Lower leg skin (tissue), 4 donors: Measurements from ENCODE around the gene ZNF768. TPM values are rescaled to one million over a fixed set of nuclear protein-coding genes. Genes with fewer than 3 reads are reported as not detected.

Source experiments
- DNase-seq, 2 donors: peaks; one replicate each; pipeline ENCODE4 v3.0.0-alpha.2; 2019; ENCODE audit warnings: low spot score in 2 of 2
- H3K4me3 ChIP-seq: fragments of 200-600 bp; sonication (generic); 2 replicates; pipeline ENCODE4 v1.5.1; 2017; ENCODE audit warnings: mild to moderate bottlenecking, low read depth; ENCODE audit not compliant: poor library complexity, severe bottlenecking
- POLR2A ChIP-seq, 2 donors: fragments of 450-650 bp; IDR thresholded peaks; one replicate each; pipeline ENCODE4 v1.6.1; 2016 to 2017; ENCODE audit warnings: antibody characterized with exemption in 2 of 2, mild to moderate bottlenecking in 1 of 2, moderate library complexity in 1 of 2
- WGBS, 2 donors: methylation state at CpG; one replicate each; pipeline ENCODE4 v1.1.5; 2018; 5-methylcytosine and 5-hydroxymethylcytosine counted together
- intact Hi-C: fragments of 100-400 bp; cut with DNase I; formaldehyde crosslinking; loops from one replicate; pipeline ENCODE4 v1.15.0; 2023; ENCODE audit warnings: low total_unique reads
- total RNA-seq, 4 donors: library from RNA; depleted of rRNA; stranded (reverse); fragments of >200 nt; gene quantifications; one replicate each; pipeline ENCODE4 v1.1.0, GENCODE V29; 2016
- TF ChIP-seq, protein P1 (sequence below), 3 donors: fragments of 450-650 bp; IDR thresholded peaks; one replicate each; pipeline ENCODE4 v1.5.1; 2016; ENCODE audit warnings: antibody characterized with exemption in 3 of 3, mild to moderate bottlenecking in 3 of 3, moderate library complexity in 2 of 3

ZNF768 gene
- total RNA-seq, 4 donors from 2014 or later: 31.1 to 43.5 (median 41.0) TPM

- peak; percentile 73 to 95 for DNase-seq
- H3K4me3 ChIP-seq: no peak overlapping the region
- no peak for TF ChIP-seq POLR2A (IDR thresholded peaks at IDR 0.05)
- TF ChIP-seq, protein P1, sequence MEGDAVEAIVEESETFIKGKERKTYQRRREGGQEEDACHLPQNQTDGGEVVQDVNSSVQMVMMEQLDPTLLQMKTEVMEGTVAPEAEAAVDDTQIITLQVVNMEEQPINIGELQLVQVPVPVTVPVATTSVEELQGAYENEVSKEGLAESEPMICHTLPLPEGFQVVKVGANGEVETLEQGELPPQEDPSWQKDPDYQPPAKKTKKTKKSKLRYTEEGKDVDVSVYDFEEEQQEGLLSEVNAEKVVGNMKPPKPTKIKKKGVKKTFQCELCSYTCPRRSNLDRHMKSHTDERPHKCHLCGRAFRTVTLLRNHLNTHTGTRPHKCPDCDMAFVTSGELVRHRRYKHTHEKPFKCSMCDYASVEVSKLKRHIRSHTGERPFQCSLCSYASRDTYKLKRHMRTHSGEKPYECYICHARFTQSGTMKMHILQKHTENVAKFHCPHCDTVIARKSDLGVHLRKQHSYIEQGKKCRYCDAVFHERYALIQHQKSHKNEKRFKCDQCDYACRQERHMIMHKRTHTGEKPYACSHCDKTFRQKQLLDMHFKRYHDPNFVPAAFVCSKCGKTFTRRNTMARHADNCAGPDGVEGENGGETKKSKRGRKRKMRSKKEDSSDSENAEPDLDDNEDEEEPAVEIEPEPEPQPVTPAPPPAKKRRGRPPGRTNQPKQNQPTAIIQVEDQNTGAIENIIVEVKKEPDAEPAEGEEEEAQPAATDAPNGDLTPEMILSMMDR (IDR thresholded peaks at IDR 0.05): no peak
- intact Hi-C loops: no loop called here
- 24 to 25% methylated on average over 12 of the region's 12 CpGs for WGBS, 2 donors
Measured at GRCh38 chr16:30535777-30536190, 9.4 kb upstream of the ZNF768 start.

GRCh38 chr16:30535106-30535776, 8.9 kb upstream of the ZNF768 start:
- no peak for DNase-seq
- TF ChIP-seq POLR2A (IDR thresholded peaks at IDR 0.05): no peak
- TF ChIP-seq, protein P1 (IDR thresholded peaks at IDR 0.05): no peak
- intact Hi-C loops: no loop called here
- WGBS, 2 donors: 2% methylated on average over 18 of the region's 18 CpGs
- H3K4me3 ChIP-seq: peak overlapping the region; percentile 56

- DNase-seq: peak; percentile 91 to 99
- 0% methylated on average over 20 to 44 of the region's 70 CpGs for WGBS, 2 donors
- intact Hi-C loops: no loop called here
Measured at GRCh38 chr16:30534368-30535105, 8.2 kb upstream of the ZNF768 start, which contains the start of gene ZNF747. Gene ZNF747, minus strand, starts transcription at chr16:30534858. Its CDS starts 179 bp downstream, at chr16:30534679.

DNA sequence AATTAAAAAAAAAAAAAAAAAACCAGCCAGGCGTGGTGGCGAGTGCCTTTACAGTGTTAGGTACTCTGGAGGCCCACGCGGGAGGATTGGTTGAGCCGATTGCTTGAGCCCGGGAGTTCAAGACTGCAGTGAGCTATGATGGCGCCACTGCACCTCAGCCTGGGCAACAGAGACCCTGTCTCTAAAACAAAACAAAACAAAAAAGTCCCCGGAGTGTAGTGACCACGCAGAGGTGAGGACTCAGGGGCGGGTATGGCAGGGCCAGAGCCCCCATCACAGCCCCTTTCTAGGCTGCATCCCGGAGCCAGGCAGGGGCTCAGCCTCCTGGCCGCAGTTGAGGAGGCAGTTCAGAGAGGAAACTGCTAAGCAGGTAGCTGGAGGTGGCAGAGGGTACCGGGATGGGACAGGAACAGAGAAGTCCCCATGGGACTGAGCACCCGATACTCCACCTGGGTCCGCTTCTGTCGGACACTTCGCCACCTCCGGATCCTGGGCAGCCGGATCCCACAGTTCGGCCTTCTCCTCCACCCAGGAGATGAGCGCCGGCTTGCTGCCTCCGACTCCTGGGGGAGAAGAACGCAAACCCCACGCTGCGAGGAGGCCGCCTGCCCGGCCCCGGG, 7.5 kb upstream of the ZNF768 start:
- no peak for TF ChIP-seq POLR2A (IDR thresholded peaks at IDR 0.05)
- TF ChIP-seq, protein P1 (IDR thresholded peaks at IDR 0.05): no peak
- DNase-seq: no peak
- peak overlapping the region; percentile 56 for H3K4me3 ChIP-seq
- intact Hi-C loops: no loop called here
- WGBS, 2 donors: 18 to 19% methylated on average over 19 to 22 of the region's 29 CpGs

More at GRCh38 chr16:30534368-30535105, 8.2 kb upstream of the ZNF768 start, which contains the start of gene ZNF747:
- TF ChIP-seq POLR2A (IDR thresholded peaks at IDR 0.05): no peak
- TF ChIP-seq, protein P1 (IDR thresholded peaks at IDR 0.05): no peak
- H3K4me3 ChIP-seq: peak within 1 kb of the TSS; percentile 56

DNA sequence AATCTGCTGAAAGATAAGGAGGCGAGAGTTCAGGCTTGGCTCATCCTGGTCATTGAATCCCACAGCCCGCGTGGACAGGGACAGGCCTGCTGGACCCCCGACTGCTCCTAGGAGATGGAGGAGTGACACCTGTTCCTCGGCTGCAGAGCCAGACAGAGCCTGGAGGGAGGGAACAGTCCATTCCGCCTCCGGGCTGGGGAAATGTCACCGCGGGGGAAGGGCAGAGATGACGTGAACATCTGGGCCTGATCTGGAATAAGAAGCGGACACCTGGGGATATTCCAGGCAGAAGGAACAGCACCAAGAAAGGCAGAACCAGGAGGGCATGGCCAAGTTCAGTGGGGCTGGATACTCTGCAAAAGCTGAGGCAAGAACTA, 6.8 kb upstream of the ZNF768 start:
- H3K4me3 ChIP-seq: no peak overlapping the region
- no peak for DNase-seq
- TF ChIP-seq POLR2A (IDR thresholded peaks at IDR 0.05): no peak
- TF ChIP-seq, protein P1 (IDR thresholded peaks at IDR 0.05): no peak
- 53 to 66% methylated on average over 11 of the region's 11 CpGs for WGBS, 2 donors
- intact Hi-C loops: no loop called here
